ENCODE results near the gene NADSYN1. TPM values are rescaled to one million over a fixed set of nuclear protein-coding genes. Genes with fewer than 3 reads are reported as not detected.

NADSYN1 gene
- 10 to 100 TPM; 39.3 to 48.0 (median 46.7) TPM for total RNA-seq (2021; fragmentation: NEBNext Ultra II Directional; extraction: Animal tissue kit (Norgen Biotek cat#: 25700))
- long read RNA-seq, transcript NADSYN1-201 (21 exons, 2,773 nt): major isoform, 32 of 45 reads
- long read RNA-seq, partial matches to known transcripts: 5 of 45 reads
- long read RNA-seq, other reads (novel, unspliced or antisense): 6 of 45 reads

DNA sequence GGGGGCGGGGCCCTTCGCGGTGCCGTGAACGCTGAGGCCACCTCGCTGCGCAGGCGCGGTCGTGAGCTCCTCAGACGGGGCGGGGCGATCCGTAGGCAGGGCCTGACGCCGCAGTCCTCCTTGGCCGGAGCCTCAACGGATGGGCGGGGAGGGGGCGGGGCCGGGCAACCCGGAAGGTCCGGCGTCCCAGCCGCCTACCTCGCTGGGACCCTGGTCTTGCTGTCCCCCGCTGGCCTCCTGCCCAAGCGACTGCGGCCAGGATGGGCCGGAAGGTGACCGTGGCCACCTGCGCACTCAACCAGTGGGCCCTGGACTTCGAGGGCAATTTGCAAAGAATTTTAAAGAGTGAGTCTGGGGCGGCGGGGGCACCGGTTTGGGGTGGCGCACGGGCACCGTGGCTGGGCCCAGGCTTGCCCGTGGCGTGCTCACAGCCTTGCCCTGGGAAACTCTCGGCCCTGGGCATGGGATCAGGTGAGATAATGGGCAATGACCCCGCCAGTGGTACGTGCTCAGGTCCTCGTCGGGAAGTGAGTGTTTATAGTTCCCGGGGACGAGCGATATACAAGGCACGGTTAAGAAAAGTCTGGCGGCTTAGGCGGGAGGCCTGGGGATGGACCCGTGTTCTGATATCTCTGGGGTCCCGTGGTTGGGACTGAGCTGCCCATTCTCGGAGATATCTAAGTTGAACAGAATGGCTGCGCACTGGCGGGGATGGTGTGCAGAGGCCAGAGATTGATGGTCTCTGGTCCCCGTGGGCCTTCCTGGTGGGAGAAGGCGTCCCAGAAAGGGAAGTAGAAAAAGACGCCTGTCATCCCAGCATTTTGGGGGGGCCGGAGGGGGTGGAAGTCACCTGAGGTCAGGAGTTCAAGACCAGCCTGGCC lies at the start of gene NADSYN1:
NADSYN1 (plus strand) TSS at position 167 of the 881 bp plus-strand sequence; CDS start at position 261, 94 bp downstream.
- peak within 1 kb of the TSS; percentile 76 for H3K27ac Mint-ChIP-seq
- no peaks in the 10 kb centered on the region for H3K9me3 Mint-ChIP-seq
- peaks cover 18% of the 10 kb centered on the region for H3K36me3 Mint-ChIP-seq (ENCODE audit: low read depth)
- no peaks in the 10 kb centered on the region for H3K27me3 Mint-ChIP-seq (ENCODE audit: insufficient read depth)
- TF ChIP-seq, protein P1, sequence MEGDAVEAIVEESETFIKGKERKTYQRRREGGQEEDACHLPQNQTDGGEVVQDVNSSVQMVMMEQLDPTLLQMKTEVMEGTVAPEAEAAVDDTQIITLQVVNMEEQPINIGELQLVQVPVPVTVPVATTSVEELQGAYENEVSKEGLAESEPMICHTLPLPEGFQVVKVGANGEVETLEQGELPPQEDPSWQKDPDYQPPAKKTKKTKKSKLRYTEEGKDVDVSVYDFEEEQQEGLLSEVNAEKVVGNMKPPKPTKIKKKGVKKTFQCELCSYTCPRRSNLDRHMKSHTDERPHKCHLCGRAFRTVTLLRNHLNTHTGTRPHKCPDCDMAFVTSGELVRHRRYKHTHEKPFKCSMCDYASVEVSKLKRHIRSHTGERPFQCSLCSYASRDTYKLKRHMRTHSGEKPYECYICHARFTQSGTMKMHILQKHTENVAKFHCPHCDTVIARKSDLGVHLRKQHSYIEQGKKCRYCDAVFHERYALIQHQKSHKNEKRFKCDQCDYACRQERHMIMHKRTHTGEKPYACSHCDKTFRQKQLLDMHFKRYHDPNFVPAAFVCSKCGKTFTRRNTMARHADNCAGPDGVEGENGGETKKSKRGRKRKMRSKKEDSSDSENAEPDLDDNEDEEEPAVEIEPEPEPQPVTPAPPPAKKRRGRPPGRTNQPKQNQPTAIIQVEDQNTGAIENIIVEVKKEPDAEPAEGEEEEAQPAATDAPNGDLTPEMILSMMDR (IDR thresholded peaks at IDR 0.05): no peak
- peak; percentile 91 for DNase-seq
- H3K4me1 Mint-ChIP-seq (ENCODE audit: low read depth): peaks cover 40% of the 10 kb centered on the region
- H3K4me3 Mint-ChIP-seq: peak within 1 kb of the TSS; percentile 96

DNA sequence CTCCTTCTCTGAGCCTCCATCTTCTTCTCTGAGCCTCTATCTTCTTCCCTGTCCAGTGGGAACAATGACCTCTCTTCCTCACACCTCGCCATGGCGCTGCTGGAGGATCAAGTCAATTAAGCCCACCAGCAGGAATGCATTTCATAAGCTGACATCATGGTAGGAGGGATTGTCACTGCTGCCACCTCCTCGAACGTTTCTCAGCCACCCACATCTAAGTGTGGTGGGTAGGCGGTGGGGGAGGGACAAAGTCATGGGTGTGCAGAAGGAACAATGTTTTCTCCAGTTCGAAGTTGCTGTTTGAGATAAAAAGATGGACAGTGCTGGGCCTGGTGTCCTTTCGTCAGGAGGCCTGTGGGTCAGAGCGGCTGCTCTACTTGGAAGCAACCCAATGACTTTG lies 48.8 kb upstream of the NADSYN1 start:
- TF ChIP-seq, protein P1 (IDR thresholded peaks at IDR 0.05): no peak
- Mint-ChIP-seq H3K4me3 (no peak overlapping the region), H3K9me3 (peaks cover 19% of the 10 kb centered on the region), H3K36me3 (ENCODE audit: low read depth) (peaks cover 17% of the 10 kb centered on the region; the same call in 1 of the 2 replicates), H3K4me1 (ENCODE audit: low read depth) (no peaks in the 10 kb centered on the region), H3K27me3 (ENCODE audit: insufficient read depth) (peaks cover 16% of the 10 kb centered on the region), H3K27ac (no peak overlapping the region)
- DNase-seq: no peak

DNA sequence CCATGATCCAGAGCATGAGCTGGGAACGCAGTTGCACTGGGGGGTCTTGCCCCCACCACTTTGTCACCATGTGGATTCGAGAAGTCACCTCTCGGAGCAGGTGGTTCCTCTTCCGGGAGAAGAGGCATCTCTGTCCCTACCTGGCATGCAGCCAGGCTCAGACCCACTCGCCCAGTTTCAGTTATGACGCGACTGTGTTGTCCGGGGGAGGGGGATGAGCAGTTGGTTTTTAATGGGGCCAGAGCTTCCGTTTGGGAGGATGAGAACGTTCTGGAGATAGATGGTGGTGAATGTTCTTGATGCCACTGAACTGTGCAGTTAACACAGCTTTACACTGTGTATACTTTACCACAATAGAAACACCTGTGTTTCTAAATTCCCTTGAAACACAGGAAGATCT lies 46.3 kb upstream of the NADSYN1 start:
- Mint-ChIP-seq H3K9me3 (peaks cover 19% of the 10 kb centered on the region), H3K27me3 (ENCODE audit: insufficient read depth) (peaks cover 10% of the 10 kb centered on the region), H3K27ac (no peak overlapping the region), H3K4me1 (ENCODE audit: low read depth) (no peaks in the 10 kb centered on the region), H3K36me3 (ENCODE audit: low read depth) (peaks cover 17% of the 10 kb centered on the region; the same call in 1 of the 2 replicates), H3K4me3 (no peak overlapping the region)
- TF ChIP-seq, protein P1 (IDR thresholded peaks at IDR 0.05): no peak
- no peak for DNase-seq

DNA sequence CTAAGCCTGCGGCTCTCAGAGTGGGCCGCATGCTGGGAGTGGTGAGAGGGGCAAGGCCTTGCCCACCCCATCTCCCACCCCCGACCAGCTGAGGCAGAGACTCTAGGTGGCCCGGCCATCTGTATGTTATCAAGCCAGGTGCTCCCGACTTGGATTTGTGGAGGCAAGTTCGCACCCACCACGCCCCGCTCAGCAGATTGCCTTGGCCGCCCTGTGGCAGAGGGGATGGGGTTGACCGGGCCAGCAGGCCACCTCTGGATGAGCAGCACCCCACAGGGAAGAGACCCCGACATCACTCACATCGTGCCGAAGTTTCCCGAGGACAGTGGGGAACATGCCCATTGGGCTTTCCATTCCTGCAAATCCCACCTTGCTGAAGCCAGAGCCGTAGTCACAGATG lies 45.6 kb upstream of the NADSYN1 start:
- H3K9me3 Mint-ChIP-seq: peaks cover 17% of the 10 kb centered on the region
- no peak for DNase-seq
- peaks cover 6% of the 10 kb centered on the region for H3K27me3 Mint-ChIP-seq (ENCODE audit: insufficient read depth)
- H3K4me1 Mint-ChIP-seq (ENCODE audit: low read depth): no peaks in the 10 kb centered on the region
- no peak overlapping the region for H3K4me3 Mint-ChIP-seq
- H3K27ac Mint-ChIP-seq: no peak overlapping the region
- TF ChIP-seq, protein P1 (IDR thresholded peaks at IDR 0.05): no peak
- H3K36me3 Mint-ChIP-seq (ENCODE audit: low read depth): peaks cover 14% of the 10 kb centered on the region; the same call in 1 of the 2 replicates

DNA sequence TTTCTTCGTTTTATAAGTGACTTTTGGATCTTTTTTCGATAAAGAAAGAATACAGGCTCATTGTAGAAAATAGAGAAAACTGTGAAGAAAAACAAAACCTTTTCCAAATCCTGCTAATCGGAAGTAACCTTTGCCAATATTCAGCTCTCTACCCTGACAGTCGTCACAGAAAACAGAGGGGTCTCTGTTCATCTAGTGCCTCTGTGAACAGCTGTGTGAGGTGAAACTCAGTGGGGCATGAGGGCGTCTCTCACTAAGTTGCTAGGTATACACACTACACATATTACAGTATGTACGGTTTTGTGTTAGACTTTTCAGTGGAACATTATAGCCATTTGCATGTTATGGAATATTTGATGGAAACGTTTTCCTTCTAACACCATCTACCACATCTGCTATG lies 44.2 kb upstream of the NADSYN1 start:
- Mint-ChIP-seq H3K27ac (no peak overlapping the region), H3K36me3 (ENCODE audit: low read depth) (peaks cover 9% of the 10 kb centered on the region; the same call in 1 of the 2 replicates), H3K9me3 (peaks cover 12% of the 10 kb centered on the region), H3K27me3 (ENCODE audit: insufficient read depth) (peaks cover 5% of the 10 kb centered on the region), H3K4me3 (no peak overlapping the region), H3K4me1 (ENCODE audit: low read depth) (no peaks in the 10 kb centered on the region)
- TF ChIP-seq, protein P1 (IDR thresholded peaks at IDR 0.05): no peak
- DNase-seq: no peak
